Measurements from ENCODE around the gene TMEM33. TPM values are rescaled to one million over a fixed set of nuclear protein-coding genes. Genes with fewer than 3 reads are reported as not detected.

Gene TMEM33
- total and polyA plus RNA-seq, 2 experiments from 2014 or later = 44.6 TPM

DNA sequence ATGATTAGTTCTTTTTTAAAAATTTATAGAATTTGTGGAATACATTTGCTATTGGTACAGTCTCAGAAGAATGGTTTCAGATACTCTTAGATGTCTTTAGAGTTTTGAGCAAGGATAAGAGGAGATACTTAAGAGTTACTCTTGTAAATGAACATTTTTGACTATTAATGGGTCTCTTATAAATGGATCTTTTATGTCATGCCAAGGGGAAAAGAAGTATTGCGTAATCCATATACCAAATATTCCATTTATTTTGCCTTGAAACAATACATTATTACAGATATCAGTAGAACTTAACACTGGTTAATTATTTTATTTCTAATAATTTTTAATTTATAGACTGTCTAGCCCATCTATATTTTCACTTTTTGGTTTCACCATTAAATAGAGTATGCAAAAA is 29.2 kb downstream of the TMEM33 start:
- Histone ChIP-seq H3K9ac (no peak overlapping the region), H2AFZ (no peak overlapping the region), H3K9me2 (ENCODE audit: insufficient read depth) (no peaks in the 10 kb centered on the region), H3K36me3 (ENCODE audit: low read depth) (0 out of 2 replicates have a peak, but pooled peaks cover 6% of the 10 kb centered on the region), H3K4me3 (no peak overlapping the region), H3K79me2 (ENCODE audit: insufficient read depth) (no peaks in the 10 kb centered on the region), H3K27ac (no peak overlapping the region), H3K4me1 (ENCODE audit: insufficient read depth) (no peaks in the 10 kb centered on the region), H3K9me3 (ENCODE audit: low read depth) (no peaks in the 10 kb centered on the region), H4K20me1 (ENCODE audit: insufficient read depth) (no peaks in the 10 kb centered on the region), H3F3A (ENCODE audit: insufficient read depth) (peaks cover 11% of the 10 kb centered on the region; the same call in 1 of the 2 replicates), H3K27me3 (replicated peaks; ENCODE audit: insufficient read depth) (no peaks in the 10 kb centered on the region), H3K4me2 (ENCODE audit: unreplicated experiment) (no peak overlapping the region)
- in situ Hi-C loops (cut with MboI) = no loop called here
- DNase-seq = no peak
- TF ChIP-seq EZH2phosphoT487 (IDR thresholded peaks at IDR 0.05; ENCODE audit: insufficient read depth, low read depth) = no peak
- no peak for TF ChIP-seq EZH2 (IDR thresholded peaks at IDR 0.05; ENCODE audit: insufficient read depth, poor library complexity, severe bottlenecking)
- 90 to 93% methylated on average over 1 of the region's 1 CpG for WGBS, 2 experiments (ENCODE audit: low coverage in 1 of 2, low lambda C conversion rate in 2 of 2, missing lambda C conversion rate in 2 of 2)

DNA sequence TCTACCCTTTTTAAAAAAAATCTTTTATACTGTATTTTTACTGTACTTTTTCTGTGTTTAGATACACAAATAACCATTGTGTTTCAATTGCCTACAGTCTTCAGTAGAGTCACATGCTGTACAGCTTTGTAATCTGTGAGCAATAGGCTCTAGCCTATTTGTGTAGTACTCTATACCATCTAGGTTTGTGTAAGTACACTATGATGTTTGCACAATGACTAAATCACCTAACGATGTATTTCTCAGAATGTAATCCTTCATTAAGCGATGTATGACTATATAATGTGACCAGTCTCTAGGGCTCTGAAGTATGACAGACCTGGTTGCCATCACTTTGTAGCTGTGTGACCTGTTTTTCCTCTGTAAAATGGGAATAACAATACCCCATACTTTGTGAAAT is 32.2 kb downstream of the TMEM33 start:
- Histone ChIP-seq H4K20me1 (ENCODE audit: insufficient read depth) (no peaks in the 10 kb centered on the region), H3K4me2 (ENCODE audit: unreplicated experiment) (no peak overlapping the region), H3K4me3 (no peak overlapping the region), H3K36me3 (ENCODE audit: low read depth) (no peaks in the 10 kb centered on the region), H3K9me2 (ENCODE audit: insufficient read depth) (no peaks in the 10 kb centered on the region), H3K4me1 (ENCODE audit: insufficient read depth) (no peaks in the 10 kb centered on the region), H2AFZ (no peak overlapping the region), H3K27me3 (replicated peaks; ENCODE audit: insufficient read depth) (no peaks in the 10 kb centered on the region), H3K9me3 (ENCODE audit: low read depth) (no peaks in the 10 kb centered on the region), H3F3A (ENCODE audit: insufficient read depth) (peaks cover 2% of the 10 kb centered on the region; the same call in 1 of the 2 replicates), H3K27ac (no peak overlapping the region), H3K79me2 (ENCODE audit: insufficient read depth) (no peaks in the 10 kb centered on the region), H3K9ac (no peak overlapping the region)
- in situ Hi-C loops (cut with MboI) = no loop called here
- no peak for DNase-seq
- WGBS, 2 experiments (ENCODE audit: low coverage in 1 of 2, low lambda C conversion rate in 2 of 2, missing lambda C conversion rate in 2 of 2) = 92 to 94% methylated on average over 2 of the region's 2 CpGs
- TF ChIP-seq EZH2phosphoT487 (IDR thresholded peaks at IDR 0.05; ENCODE audit: insufficient read depth, low read depth) (no peak), EZH2 (IDR thresholded peaks at IDR 0.05; ENCODE audit: insufficient read depth, poor library complexity, severe bottlenecking) (no peak)

DNA sequence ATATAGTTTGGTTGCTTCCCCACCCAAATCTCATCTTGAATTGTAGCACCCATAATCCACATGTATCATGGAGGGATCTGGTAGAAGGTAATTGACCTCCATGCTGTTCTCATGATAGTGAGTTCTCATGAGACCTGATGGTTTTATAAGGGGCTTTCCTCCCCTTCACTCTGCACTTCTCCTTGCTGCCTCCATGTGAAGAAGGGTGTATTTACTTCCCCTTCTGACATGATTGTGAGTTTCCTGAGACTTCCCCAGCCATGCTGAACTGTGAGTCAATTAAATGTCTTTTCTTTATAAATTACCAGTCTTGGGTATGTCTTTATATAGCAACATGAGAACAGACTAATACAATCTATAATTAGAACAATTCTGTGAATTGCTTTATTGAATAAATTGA is 34.4 kb downstream of the TMEM33 start:
- Histone ChIP-seq H4K20me1 (ENCODE audit: insufficient read depth) (no peaks in the 10 kb centered on the region), H3K27ac (no peak overlapping the region), H3F3A (ENCODE audit: insufficient read depth) (no peaks in the 10 kb centered on the region), H3K4me2 (ENCODE audit: unreplicated experiment) (no peak overlapping the region), H3K9me2 (ENCODE audit: insufficient read depth) (no peaks in the 10 kb centered on the region), H3K9me3 (ENCODE audit: low read depth) (no peaks in the 10 kb centered on the region), H3K36me3 (ENCODE audit: low read depth) (no peaks in the 10 kb centered on the region), H3K9ac (no peak overlapping the region), H3K4me3 (no peak overlapping the region), H3K79me2 (ENCODE audit: insufficient read depth) (no peaks in the 10 kb centered on the region), H3K4me1 (ENCODE audit: insufficient read depth) (no peaks in the 10 kb centered on the region), H2AFZ (no peak overlapping the region), H3K27me3 (replicated peaks; ENCODE audit: insufficient read depth) (no peaks in the 10 kb centered on the region)
- TF ChIP-seq EZH2 (IDR thresholded peaks at IDR 0.05; ENCODE audit: insufficient read depth, poor library complexity, severe bottlenecking) (no peak), EZH2phosphoT487 (IDR thresholded peaks at IDR 0.05; ENCODE audit: insufficient read depth, low read depth) (no peak)
- no peak for DNase-seq
- in situ Hi-C loops (cut with MboI) = no loop called here

DNA sequence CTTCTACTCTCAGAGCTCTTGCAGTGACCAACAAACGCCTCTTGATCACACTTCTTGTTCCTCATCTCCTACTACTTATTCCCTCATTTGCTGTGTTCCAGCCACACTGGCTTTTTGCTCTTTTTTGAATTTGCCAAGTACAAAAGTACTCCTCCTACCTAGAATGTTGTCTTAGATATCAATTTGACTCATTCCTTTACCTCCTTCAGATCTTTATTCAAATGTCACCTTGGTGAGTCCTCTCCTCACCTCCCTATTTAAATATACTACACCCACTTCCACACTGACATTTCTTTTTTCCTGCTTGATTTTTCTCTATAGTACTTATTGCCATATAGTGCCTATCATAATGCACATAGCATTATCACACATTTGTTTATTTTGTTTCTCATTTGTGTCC is 40.1 kb downstream of the TMEM33 start:
- Histone ChIP-seq H3K4me3 (no peak overlapping the region), H3K9me3 (ENCODE audit: low read depth) (no peaks in the 10 kb centered on the region), H2AFZ (no peak overlapping the region), H3K36me3 (ENCODE audit: low read depth) (no peaks in the 10 kb centered on the region), H3K27me3 (replicated peaks; ENCODE audit: insufficient read depth) (no peaks in the 10 kb centered on the region), H3K9me2 (ENCODE audit: insufficient read depth) (no peaks in the 10 kb centered on the region), H3K79me2 (ENCODE audit: insufficient read depth) (no peaks in the 10 kb centered on the region), H3K4me1 (ENCODE audit: insufficient read depth) (no peaks in the 10 kb centered on the region), H3K27ac (no peak overlapping the region), H4K20me1 (ENCODE audit: insufficient read depth) (no peaks in the 10 kb centered on the region), H3K4me2 (ENCODE audit: unreplicated experiment) (no peak overlapping the region), H3F3A (ENCODE audit: insufficient read depth) (no peaks in the 10 kb centered on the region), H3K9ac (no peak overlapping the region)
- in situ Hi-C loops (cut with MboI) = no loop called here
- no peak for DNase-seq
- 50 to 62% methylated on average over 1 of the region's 1 CpG for WGBS, 2 experiments (ENCODE audit: low coverage in 1 of 2, low lambda C conversion rate in 2 of 2, missing lambda C conversion rate in 2 of 2)
- TF ChIP-seq EZH2 (IDR thresholded peaks at IDR 0.05; ENCODE audit: insufficient read depth, poor library complexity, severe bottlenecking) = no peak
- TF ChIP-seq EZH2phosphoT487 (IDR thresholded peaks at IDR 0.05; ENCODE audit: insufficient read depth, low read depth) = no peak

Measured in GM23248 (cell line).